WERI-Rb-1 (cell line): ENCODE data around the gene PABPC1L.
A peak's percentile ranks its signal among the peaks of the same experiment; 100 is the strongest.

Experiments used
- DNase-seq: peaks from one replicate; pipeline ENCODE4 v3.0.0-alpha.2; 2020
- H3K27ac ChIP-seq: fragments of 250-450 bp; sonication (Bioruptor Pico); 2 replicates; pipeline ENCODE4 v1.5.1; 2020; ENCODE audit warnings: mild to moderate bottlenecking, moderate library complexity
- H3K27me3 ChIP-seq: fragments of 250-450 bp; sonication (Bioruptor Pico); 2 replicates; pipeline ENCODE4 v1.5.1; 2021; ENCODE audit warnings: mild to moderate bottlenecking, low read depth, moderate library complexity; ENCODE audit not compliant: insufficient read depth, severe bottlenecking
- H3K36me3 ChIP-seq: fragments of 250-450 bp; sonication (Bioruptor Pico); 2 replicates; pipeline ENCODE4 v1.5.1; 2020; ENCODE audit warnings: mild to moderate bottlenecking, moderate library complexity
- H3K4me3 ChIP-seq: 2 replicates; pipeline ENCODE4 v1.5.1; 2011; ENCODE audit warnings: low read depth, mild to moderate bottlenecking, control low read depth, low read length
- H3K9me3 ChIP-seq: fragments of 250-450 bp; sonication (Bioruptor Pico); 2 replicates; pipeline ENCODE4 v1.5.1; 2021; ENCODE audit warnings: mild to moderate bottlenecking, moderate library complexity; ENCODE audit not compliant: severe bottlenecking
- CTCF ChIP-seq: IDR thresholded peaks from 2 replicates; pipeline ENCODE4 v1.5.1; 2011; ENCODE audit warnings: low read depth, mild to moderate bottlenecking, control low read depth, inconsistent platforms, low read length

PABPC1L gene

GRCh38 chr20:44961011-44961869, 51.4 kb downstream of the PABPC1L start:
- no peak for TF ChIP-seq CTCF
- H3K27me3 ChIP-seq = no peaks in the 10 kb centered on the region
- no peaks in the 10 kb centered on the region for H3K9me3 ChIP-seq
- H3K27ac ChIP-seq = no peak overlapping the region; the same call in 1 of the 2 replicates
- H3K36me3 ChIP-seq = peaks cover 10% of the 10 kb centered on the region
- DNase-seq = no peak
- H3K4me3 ChIP-seq = no peak overlapping the region

- Histone ChIP-seq H3K9me3 (no peaks in the 10 kb centered on the region), H3K27me3 (no peaks in the 10 kb centered on the region)
- DNase-seq = no peak
Measured at GRCh38 chr20:44961870-44962267, 52.0 kb downstream of the PABPC1L start.

GRCh38 chr20:44962483-44962882, 52.6 kb downstream of the PABPC1L start:
- DNase-seq = no peak
- H3K27ac ChIP-seq = no peak overlapping the region
- TF ChIP-seq CTCF = no peak
- no peaks in the 10 kb centered on the region for H3K9me3 ChIP-seq
- peaks cover 6% of the 10 kb centered on the region for H3K36me3 ChIP-seq
- H3K4me3 ChIP-seq = no peak overlapping the region
- H3K27me3 ChIP-seq = no peaks in the 10 kb centered on the region

More at GRCh38 chr20:44961870-44962267, 52.0 kb downstream of the PABPC1L start:
- Histone ChIP-seq H3K27ac (no peak overlapping the region), H3K36me3 (peaks cover 6% of the 10 kb centered on the region), H3K4me3 (no peak overlapping the region)
- no peak for TF ChIP-seq CTCF

GRCh38 chr20:44963325-44964215, 53.7 kb downstream of the PABPC1L start:
- no peaks in the 10 kb centered on the region for H3K27me3 ChIP-seq
- H3K36me3 ChIP-seq = peaks cover under 1% of the 10 kb centered on the region
- no peak for DNase-seq
- no peaks in the 10 kb centered on the region for H3K9me3 ChIP-seq
- H3K27ac ChIP-seq = no peak overlapping the region
- no peak overlapping the region for H3K4me3 ChIP-seq
- no peak for TF ChIP-seq CTCF

- no peak for TF ChIP-seq CTCF
Measured at GRCh38 chr20:44965651-44966029, 55.8 kb downstream of the PABPC1L start.

More at GRCh38 chr20:44965651-44966029, 55.8 kb downstream of the PABPC1L start:
- H3K27ac ChIP-seq = peak overlapping the region; percentile 45
- no peaks in the 10 kb centered on the region for H3K27me3 ChIP-seq
- H3K4me3 ChIP-seq = peak overlapping the region; percentile 90
- H3K9me3 ChIP-seq = no peaks in the 10 kb centered on the region
- H3K36me3 ChIP-seq = no peaks in the 10 kb centered on the region
- no peak for DNase-seq
